NCI-H1436 (cell line): ENCODE data around the gene DGKG.

ENCODE experiments used
- DNase-seq: peaks from one replicate; lab custom pipeline; 2025; lab: John Stamatoyannopoulos, UW

The DGKG gene

GRCh38 chr3:186141790-186142189, 220.2 kb downstream of the DGKG start:
- DNase-seq: no peak

- DNase-seq: no peak
Observed at GRCh38 chr3:186138272-186138981, 223.6 kb downstream of the DGKG start.

GRCh38 chr3:186137051-186137685, 224.9 kb downstream of the DGKG start:
- no peak for DNase-seq

GRCh38 chr3:186133980-186134379, 228.1 kb downstream of the DGKG start:
- no peak for DNase-seq

GRCh38 chr3:186132487-186132886, 229.5 kb downstream of the DGKG start:
- no peak for DNase-seq

- DNase-seq: no peak
Observed at GRCh38 chr3:186129206-186129605, 232.8 kb downstream of the DGKG start.

- no peak for DNase-seq
Observed at GRCh38 chr3:186128158-186128557, 233.9 kb downstream of the DGKG start.

GRCh38 chr3:186127463-186127862, 234.6 kb downstream of the DGKG start:
- no peak for DNase-seq

- DNase-seq: no peak
Observed at GRCh38 chr3:186125118-186125517, 236.9 kb downstream of the DGKG start.

GRCh38 chr3:186124592-186124991, 237.4 kb downstream of the DGKG start:
- DNase-seq: no peak

GRCh38 chr3:186123012-186123411, 239.0 kb downstream of the DGKG start:
- no peak for DNase-seq

- no peak for DNase-seq
Observed at GRCh38 chr3:186121968-186122367, 240.1 kb downstream of the DGKG start.

- DNase-seq: no peak
Observed at GRCh38 chr3:186121278-186121677, 240.8 kb downstream of the DGKG start.

- DNase-seq: no peak
Observed at GRCh38 chr3:186119499-186119898, 242.5 kb downstream of the DGKG start.

- DNase-seq: no peak
Observed at GRCh38 chr3:186118692-186119091, 243.3 kb downstream of the DGKG start.

- DNase-seq: no peak
Observed at GRCh38 chr3:186117521-186118134, 244.4 kb downstream of the DGKG start.

GRCh38 chr3:186115239-186115996, 246.6 kb downstream of the DGKG start:
- DNase-seq: no peak

- DNase-seq: no peak
Observed at GRCh38 chr3:186110975-186111974, 250.8 kb downstream of the DGKG start.

- no peak for DNase-seq
Observed at GRCh38 chr3:186109897-186110803, 251.9 kb downstream of the DGKG start.
